Hepatic stellate cell (primary cell): ENCODE data around the gene TOR1B.

Experiments
- DNase-seq: peaks from one replicate; pipeline ENCODE4 v3.0.0; 2011; ENCODE audit warnings: low spot score

TOR1B gene

DNA sequence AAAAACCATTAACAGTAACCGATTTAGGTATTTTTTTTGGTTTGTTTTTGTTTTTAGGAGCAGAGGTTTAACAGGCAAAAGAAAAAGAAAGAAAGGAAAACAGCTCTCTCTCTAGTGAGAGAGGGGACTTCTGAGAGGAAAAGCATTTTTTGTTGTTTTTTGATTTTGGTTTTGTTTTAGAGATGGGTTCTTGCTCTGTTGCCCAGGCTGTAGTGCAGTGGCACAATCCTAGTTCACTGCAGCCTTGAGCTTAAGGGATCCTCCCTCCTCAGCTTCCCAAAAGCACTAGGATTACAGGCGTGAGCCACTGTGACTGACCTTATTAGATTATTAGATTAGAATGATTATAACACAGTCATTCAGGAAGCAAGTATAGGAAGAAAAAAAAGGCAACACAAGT is 42.4 kb downstream of the TOR1B start:
- no peak for DNase-seq

DNA sequence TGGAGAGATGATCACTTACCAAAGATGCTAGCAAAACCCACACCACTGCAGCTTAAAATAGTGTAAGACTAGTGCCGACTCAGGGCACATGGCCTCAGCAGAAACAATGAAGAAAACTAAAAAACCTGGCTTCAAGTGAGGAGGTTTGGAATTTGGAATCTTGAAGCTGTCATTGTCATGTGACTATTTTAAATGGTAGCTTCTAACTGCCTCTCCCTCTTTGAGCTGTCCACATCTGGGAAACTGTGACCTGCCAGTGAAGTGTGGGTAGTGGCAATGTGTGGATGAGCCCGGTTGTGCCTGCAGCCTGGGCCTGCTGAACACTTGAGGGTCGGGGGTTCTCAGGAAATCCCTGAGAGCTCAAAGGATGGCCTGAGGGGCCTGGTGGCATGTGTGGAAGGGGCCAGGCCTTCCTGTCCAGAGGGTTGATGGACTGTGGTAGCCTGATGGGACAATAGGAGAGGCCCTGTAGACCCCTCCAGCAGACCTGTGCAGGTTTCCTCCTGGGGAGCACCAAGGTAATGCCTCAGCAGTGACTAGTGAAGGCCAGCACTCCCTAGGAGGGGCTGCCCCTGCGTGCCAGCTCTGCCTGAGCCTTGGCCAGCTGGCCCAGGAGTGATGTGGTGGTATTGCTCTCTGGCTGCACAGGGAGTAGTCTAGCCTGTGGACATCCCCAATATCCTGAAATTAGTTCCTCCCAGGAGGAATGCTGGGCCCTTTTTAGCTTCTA is 45.9 kb downstream of the TOR1B start:
- no peak for DNase-seq

DNA sequence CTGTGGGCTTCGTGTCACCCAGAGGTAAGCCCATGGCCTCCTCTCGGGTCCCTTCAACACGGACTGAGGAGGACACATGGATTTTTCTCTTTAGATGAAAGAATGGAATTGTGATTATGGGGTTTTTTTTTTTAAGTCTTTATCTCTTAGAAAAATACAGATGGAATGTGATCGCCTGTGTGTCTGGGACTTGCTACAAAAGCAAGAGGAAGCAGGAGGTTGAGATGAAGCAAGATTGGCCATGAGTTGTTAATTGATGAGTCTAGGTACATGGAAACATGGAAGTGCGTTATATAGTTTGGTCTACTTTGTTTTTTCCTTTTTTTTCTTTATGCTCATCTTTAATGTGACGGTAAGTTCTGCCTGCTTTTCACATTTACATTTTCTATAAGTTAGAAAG is 46.9 kb downstream of the TOR1B start:
- DNase-seq: no peak

DNA sequence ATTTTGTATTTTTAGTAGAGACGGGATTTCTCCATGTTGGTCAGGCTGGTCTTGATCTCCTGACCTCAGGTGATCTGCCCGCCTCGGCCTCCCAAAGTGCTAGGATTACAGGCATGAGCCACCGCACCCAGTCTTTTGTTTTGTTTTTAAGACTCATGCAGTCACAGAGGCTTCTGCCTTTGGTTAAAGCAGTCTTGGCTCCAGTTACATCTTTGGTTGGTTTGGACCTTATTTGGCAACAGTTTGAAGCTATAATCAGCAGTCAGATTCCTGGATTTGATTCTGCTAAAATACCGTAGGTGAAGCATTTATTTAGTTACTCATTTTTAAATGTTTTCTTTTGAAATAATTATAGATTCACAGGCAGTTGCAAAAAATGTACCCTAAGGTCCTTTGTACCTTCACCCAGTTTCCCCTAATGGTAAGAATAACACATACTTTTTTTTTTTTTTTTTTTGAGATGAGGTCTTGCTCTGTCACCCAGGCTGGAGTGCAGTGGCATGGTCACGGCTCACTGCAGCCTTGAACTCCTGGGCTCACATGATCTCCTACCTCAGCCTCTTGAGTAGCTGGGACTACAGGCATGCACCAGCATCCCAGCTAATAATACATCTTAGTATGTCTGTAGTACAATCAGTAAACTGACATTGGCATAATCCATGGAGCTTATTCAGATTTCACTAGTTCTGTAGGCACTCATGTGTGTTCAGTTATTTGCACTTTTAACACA is 48.0 kb downstream of the TOR1B start:
- DNase-seq: no peak

DNA sequence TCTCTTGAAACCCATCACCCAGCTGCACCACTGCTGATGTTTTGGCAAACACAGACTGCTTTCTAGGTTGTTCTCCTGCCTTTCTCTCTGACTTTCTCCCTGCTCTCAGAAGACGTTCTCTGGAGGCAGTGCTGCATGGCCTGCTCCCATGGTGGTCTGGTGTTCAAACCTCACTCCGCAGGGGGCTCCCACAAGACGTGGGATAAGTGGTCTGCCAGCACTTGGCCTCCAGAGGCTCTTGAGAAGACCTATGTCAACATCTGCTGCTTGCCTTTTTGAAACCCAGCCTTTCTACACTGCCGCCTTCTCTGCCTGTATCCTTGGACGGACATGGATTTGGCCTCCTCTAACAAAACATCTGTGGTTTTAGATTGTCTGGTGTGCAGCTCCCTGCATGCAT is 48.8 kb downstream of the TOR1B start:
- no peak for DNase-seq

DNA sequence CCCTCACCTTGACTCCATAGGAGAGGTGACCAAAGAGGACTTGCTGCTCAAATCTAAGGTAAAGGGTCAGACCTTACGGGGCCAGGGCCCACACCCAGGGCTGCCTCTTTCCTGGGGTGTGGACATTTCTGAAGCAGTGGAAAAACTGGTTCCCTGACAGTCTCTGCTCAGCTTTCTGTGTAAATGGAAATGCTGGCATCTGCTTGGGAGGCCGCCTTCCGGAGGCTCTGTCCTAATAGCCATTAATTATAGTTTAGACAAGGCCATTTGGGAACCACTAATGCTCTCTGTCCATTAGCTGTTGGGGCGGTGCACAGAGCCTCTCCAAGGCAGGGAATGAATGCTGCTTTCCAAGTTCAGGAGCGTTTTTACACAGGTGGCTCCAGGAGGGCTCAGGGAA is 49.6 kb downstream of the TOR1B start:
- DNase-seq: no peak

DNA sequence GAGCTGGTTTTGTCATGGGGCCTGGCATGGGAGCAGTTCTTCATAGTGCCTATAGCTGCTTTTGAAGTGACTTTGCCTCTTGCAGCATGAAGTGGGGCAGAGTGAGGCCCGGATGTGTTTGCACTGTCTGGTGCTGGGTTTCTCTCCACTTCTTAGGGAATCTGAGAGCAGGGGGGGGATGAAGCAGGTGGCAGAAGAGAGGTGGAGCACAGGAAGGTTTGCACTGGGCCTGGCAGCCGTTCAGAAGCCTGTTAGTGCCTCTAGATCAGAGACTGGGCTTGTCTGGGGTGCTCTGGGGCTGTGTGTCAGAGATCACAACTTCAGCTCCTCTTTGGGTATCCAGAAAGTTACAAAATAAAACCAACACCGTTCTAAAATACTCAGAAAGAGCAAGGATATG is 50.6 kb downstream of the TOR1B start:
- DNase-seq: no peak

DNA sequence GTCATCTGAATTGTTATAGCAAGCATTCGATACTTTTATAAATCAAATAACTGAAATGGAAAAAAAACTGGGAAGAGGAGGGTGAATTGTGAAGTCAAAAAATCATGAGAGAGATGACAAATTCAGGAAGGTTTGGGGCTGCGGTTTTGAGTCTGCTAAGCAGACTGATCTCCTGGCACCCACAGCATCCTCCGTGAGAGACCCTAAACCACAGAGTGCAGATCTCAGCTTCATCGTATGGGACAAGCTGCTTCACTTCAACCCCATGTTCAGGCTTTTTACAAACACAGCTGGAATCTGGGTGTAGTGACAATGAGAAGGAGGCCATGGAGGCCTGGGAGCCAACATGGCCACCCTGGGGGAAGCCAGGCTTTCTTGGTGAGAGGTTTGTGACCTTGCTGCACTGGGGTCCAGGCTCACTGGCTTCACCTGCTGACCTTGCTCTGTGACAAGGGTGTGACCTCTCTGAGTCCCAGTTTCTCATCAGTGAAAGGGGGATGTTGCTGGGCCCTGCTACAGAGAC is 51.7 kb downstream of the TOR1B start:
- DNase-seq: no peak

DNA sequence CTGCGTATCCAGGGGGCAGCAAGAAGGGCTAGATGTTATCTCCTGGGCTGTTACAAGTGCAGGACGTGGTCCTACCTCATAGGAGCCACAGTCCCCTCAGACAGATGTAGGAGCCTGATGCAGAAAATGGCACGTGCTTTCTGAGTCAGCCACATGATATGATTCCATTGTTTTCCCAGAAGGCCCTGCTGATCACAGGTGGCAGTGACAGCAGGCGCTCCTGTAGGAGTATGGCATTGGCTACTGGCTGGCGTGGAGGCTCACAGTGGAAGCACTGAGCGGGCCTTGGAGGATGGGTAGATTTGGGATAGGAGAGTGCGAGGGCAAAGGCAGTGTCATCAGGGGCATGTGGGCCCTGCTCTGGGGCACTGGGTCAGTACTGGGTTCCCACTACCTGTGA is 54.2 kb downstream of the TOR1B start:
- DNase-seq: peak; percentile 37

DNA sequence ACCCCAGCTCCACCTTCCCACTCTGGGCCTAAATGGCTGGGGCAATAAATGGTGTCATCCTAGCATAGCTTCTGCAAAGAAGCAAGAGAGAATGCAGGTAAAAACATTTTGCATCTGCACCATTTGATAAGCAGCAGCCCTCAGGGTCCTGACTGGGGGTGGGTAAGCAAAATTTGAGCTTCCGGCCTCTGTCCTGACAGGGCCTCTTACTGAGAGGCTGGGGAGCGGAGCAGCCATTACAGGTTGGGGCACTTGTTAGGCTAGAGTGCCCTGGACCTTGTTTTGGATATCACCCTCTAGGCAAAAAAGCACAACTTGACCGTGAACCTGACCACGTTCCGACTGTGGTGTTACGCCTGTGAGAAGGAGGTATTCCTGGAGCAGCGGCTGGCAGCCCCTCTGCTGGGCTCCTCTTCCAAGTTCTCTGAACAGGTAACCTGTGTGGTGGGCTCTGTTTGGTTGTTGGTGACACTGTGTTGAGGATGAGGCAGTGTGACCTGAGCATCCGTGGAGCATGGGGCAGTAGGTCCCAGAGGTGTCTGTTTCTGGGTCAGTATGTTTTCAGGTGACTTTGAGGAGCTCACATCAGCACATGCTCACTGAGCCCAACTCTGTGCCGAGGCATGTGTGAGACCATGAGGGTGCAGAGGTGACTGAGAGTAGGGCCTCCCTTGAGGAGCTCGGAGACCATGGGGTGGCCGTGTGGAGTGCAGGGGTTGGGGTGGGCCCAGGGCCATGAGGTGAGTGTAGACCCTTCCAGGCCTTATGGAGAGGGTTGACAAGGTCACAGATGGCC is 55.4 kb downstream of the TOR1B start:
- DNase-seq: no peak
